Activated T-cell treated with anti-CD3 and anti-CD28 coated beads for 24 hours (primary cell): ENCODE data around the gene SECISBP2L.
"Not testable (repeated sequence)": the region's sequence is repeated elsewhere in the genome, so short reads cannot be mapped to it uniquely, and the experiment has no call there.

Experiments
- DNase-seq: peaks from one replicate; pipeline ENCODE4 v3.0.0-alpha.2; 2020; ENCODE audit warnings: low read depth

Gene SECISBP2L

DNA sequence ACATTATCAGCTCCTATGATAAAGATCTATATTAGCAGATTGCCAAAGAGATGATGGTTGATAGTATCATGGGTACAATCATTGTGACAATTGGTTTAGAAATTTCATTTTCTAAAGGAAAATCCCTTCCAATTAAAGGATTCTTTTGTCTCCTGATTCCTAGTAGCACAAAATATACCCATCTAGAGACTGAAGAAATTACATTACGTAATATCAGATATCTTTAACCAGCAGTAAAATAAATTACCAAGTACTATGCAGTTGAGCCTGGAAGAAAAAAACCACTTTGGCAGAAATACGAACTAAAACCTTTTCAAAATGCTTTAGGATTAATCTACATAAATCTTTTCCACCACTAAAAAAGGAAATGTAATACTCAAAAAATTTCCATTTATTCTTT is 46.9 kb downstream of the SECISBP2L start:
- no peak for DNase-seq

- DNase-seq = no peak
These were observed 50.0 kb downstream of the SECISBP2L start for GRCh38 chr15:48996276-48996675.

- no peak for DNase-seq
These were observed 52.9 kb downstream of the SECISBP2L start for GRCh38 chr15:48993380-48993779.

- DNase-seq = no peak
These were observed 53.7 kb downstream of the SECISBP2L start for GRCh38 chr15:48992545-48992944.

GRCh38 chr15:48992096-48992495 is 54.1 kb downstream of the SECISBP2L start:
- no peak for DNase-seq

DNA sequence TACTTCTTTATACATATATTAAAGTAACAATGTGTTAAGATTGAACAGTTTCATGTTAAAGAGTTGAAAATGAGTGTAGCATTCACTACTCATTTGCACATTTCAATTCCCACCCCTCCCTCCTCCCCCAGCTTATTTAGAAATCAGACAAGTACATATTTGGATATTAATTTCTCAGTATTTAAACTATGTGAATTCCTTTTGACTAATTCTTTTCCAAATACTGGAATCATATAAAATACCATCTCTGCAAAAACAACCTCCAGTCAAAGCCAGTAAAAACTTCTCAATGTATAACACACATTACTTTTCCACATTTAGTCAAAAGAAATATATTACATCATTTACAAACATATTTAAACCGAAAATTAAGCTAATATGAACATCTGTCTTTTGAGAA is 57.1 kb downstream of the SECISBP2L start:
- no peak for DNase-seq

DNA sequence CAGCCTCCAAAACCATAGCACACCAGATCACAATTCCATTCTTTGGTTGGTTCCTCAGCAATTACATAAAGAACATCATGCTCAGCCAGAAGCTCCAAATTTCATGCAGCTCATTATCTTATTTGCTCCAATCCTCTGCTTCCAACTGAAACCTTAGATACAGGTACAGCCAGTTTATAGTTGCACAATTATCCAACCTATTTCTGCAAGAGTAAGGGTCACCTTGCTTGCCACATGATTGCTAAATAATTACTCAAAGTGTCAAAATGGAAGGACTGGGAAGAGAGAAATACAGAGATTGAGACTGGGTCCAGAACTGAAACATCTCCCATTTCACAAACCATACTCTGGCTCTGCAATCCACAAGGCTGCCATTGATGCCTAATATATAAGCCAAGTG is 59.1 kb downstream of the SECISBP2L start:
- DNase-seq = no peak

- DNase-seq = no peak
These were observed 60.0 kb downstream of the SECISBP2L start for GRCh38 chr15:48986240-48986639.

DNA sequence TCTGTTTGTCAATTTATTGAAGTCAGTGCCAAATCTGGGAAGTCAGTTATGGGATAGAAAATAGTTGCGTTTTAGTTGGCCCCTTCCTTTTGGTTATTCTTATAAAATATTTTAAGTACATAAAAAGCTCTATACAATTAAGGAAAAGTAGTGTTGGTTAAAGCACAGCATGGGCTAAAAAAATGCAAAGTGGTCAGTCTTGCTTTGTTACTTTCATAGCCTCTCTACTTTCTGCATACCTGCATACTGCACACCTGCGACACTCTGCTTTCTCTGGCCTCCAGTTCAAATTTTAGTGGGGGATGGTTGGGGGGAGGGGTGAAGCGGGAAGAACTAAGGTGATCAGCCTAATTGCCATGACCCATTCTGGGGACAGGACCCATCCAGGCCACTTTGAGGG is 60.7 kb downstream of the SECISBP2L start:
- no peak for DNase-seq

DNA sequence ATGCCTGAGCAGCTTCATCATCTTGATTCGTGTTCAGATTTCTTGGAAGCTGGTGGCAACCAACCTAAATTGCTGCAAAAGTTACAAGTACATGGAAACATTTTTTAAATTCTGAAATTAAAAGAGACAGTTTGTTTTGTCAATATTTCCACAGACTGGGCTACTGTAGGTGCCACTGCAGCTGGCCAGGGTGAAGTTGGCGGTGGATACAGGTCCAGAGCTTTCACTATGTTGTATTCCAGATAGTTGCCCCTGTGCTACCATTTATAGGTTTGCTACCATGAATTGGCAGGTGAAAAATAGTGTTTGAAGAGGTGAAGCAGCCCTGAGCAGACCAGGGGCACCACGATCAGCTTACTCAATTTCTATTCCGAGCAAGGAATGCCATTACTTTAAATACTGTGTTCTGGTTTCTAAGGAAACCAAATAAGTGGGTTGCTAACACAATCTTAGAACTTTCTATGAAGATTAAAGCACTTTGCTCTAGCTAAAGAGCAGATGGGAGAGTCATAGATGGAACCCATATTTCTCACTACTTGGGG is 61.4 kb downstream of the SECISBP2L start:
- no peak for DNase-seq

- DNase-seq = no peak
These were observed 62.1 kb downstream of the SECISBP2L start for GRCh38 chr15:48984021-48984710.

- no peak for DNase-seq
These were observed 62.9 kb downstream of the SECISBP2L start for GRCh38 chr15:48983300-48983699.

GRCh38 chr15:48981941-48982340 is 64.3 kb downstream of the SECISBP2L start:
- no peak for DNase-seq

DNA sequence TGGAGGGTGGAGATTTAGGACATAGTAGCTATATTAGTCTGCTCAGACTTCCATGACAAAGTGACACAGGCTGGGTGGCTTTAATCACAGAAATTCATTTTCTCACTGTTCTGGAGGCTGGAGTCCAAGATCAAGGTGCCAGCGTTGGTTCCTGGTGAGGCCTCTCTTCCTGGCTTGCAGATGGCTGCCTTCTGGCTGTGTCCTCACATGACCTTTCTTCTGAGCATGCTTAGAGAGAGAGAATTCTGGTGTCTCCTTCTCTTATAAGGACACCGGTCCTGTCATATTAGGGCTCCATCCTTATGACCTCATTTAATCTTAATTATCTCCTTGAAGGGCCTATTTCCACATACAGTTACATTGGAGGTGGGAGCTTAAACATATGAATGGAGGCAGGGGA is 67.6 kb downstream of the SECISBP2L start:
- DNase-seq = no peak

GRCh38 chr15:48976444-48977088 is 69.7 kb downstream of the SECISBP2L start:
- DNase-seq = no peak

DNA sequence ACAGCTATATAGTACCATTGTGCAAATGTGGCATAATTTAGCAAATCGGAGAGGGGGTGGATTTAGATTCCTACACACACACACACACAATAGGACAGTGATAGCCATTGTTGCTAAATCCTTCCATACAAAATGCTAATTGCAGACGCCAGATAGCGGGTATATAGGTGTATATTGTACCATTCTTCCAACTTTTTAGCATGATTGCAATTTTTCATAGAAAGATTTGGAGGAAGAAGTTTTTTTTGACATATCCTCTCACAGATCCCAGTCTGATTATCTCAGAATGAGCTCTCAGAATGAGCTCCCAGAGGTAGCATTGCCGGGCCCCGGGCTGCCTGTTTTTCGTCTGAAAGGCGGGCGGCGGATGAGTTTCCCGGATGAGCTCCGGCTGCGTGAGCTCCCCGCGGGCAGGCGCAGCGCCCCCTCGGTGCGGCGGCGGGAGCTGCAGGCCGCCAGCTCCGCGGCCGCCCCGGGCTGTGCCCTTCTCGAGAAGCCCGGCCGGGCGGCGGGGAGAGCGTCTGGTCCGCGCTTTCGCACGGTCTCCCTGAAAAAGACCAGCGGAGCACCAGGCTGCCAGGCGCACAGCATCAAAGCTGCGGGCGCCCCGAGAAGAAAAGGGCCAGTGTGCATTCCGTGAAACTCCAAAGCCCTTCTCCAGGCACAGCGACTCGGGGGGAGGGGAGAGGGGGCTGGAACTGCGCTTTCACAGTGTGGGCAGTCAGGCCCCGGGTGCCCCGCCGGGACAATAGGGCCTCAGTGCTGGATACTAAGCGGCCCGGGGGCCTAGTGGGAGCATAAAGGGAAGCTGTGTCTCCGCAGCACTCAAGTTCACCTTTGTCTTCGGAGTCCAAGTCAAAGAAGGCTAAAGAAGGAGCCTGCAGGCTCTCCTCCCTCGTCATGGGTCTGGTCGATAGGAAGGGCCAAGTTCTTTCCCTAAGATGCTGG is 70.5 kb downstream of the SECISBP2L start:
- peak; percentile 71 for DNase-seq

GRCh38 chr15:48974882-48975281 is 71.4 kb downstream of the SECISBP2L start:
- no peak for DNase-seq

DNA sequence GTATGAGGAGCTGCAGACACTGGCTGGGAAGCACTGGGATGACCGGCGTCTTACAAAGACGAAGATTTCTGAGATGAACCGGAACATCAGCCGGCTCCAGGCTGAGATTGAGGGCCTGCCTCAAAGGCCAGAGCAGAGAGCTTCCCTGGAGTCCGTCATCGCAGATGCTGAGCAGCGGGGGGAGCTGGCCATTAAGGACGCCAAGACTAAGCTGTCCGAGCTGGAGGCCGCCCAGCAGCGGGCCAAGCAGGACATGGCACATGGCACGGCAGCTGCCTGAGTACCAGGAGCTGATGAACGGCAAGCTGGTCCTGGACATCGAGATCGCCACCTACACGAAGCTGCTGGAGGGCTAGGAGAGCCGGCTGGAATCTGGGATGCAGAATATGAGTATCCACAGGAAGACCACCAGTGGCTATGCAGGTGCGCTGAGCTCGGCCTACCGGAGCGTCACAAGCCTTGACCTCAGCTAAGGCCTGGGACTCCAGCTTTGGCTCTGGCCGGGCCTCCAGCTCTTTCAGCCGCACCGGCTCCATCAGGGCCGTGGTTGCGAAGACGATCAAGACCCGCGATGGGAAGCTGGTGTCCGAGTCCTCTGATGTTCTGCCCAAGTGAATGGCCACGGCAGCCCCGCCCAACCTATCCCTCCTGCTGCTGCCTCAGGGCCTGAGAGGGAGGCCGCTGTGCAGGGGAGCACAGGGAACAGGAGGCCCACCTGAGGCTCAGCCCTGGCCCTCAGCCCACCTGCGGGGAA is 73.3 kb downstream of the SECISBP2L start:
- DNase-seq = no peak

- DNase-seq = not testable (repeated sequence)
These were observed 75.3 kb downstream of the SECISBP2L start for GRCh38 chr15:48970926-48971325.

DNA sequence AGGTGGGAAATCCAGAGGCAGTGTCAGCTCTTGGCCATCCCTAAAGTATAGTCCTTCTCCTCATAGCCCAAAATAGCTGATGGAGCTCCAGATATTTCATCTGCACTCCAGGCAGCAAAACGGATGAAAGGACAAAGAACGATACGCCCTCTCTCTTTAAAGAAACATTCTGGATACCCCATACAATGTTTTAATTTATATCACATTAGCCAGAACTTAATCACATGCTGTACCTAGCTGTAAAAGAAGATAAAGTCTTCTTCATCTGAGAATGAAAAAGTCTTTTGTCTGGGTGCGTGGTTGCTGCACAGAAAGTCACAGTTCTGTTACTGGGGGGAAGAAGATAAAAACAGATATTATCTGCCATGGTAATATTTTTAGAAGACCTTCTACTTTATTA is 78.2 kb downstream of the SECISBP2L start:
- no peak for DNase-seq

GRCh38 chr15:48967336-48967735 is 78.9 kb downstream of the SECISBP2L start:
- no peak for DNase-seq
